GM19395 (cell line): ENCODE data around the gene ATP6V1C2.
"Not testable (repeated sequence)": the region's sequence is repeated elsewhere in the genome, so short reads cannot be mapped to it uniquely, and the experiment has no call there.

Source experiments
- ATAC-seq: cut with Tn5 transposase; IDR thresholded peaks from one replicate; pipeline ENCODE4 v1.9.1; 2021; ENCODE audit warnings: mild to moderate bottlenecking, moderate library complexity; ENCODE audit not compliant: unreplicated experiment

The ATP6V1C2 gene

DNA sequence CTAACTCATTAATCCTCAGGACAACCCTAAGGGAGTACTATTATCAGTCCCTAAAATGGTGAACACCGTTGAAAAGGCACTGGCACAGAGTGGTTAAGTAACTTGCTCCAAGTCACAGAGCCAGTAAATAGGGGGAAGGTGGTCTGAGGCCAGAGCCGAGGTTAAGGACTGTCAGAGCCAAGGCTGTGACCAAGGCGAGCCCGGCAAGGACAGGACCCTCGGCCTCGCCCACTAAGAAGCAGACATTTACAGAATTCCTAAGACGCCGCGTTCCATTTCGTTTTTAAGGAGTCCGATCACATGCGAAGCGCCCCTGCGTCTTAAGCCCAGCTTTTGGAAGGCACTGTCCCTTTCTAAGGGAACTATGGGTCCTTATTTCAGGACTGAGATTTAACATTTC is 90.1 kb downstream of the ATP6V1C2 start:
- ATAC-seq, result peak; percentile 0

DNA sequence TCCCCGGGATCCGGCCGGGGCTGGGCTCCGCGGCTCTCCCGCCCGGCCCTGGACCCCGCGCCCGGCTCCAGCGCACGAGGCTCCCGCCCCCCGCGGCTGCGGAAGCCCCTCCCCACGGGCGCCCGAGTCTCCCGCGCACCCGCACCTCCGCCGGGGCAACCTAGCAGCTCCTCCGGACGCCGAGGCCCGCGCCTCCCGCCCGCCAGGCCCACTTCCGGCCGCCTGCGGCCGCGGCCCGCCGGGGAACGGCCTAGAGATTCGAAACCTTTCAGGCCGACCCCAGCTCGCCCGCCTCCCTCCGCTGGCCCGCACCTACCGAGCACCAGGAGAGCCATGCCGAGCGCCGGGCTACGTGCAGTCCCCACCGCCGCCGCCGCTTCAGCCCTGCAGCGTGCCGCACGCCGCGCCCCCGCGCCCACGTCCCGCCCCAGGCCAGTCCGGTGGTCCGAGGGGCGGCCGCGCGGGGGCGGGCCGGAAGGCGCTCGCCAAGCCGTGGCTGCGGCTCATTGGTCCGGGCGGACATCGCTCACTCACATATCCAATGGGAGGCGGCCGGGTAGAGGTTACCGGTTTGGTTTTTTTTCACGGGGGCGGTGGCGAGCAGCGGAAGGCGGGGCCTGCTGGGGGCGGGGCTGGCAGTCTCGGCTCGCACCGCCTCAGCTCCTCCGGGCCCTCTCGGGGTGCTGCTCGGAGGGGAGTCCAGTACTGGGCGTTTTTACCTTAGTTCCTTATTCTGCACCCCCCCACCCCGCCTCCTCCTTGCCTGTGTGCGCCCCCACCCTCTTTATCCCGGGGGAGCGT is 91.1 kb downstream of the ATP6V1C2 start, which contains the start of gene PDIA6:
PDIA6 (minus strand) TSS at position 424 of the 801 bp plus-strand sequence; CDS start at position 335, 89 bp downstream.
- peak; percentile 81 for ATAC-seq

DNA sequence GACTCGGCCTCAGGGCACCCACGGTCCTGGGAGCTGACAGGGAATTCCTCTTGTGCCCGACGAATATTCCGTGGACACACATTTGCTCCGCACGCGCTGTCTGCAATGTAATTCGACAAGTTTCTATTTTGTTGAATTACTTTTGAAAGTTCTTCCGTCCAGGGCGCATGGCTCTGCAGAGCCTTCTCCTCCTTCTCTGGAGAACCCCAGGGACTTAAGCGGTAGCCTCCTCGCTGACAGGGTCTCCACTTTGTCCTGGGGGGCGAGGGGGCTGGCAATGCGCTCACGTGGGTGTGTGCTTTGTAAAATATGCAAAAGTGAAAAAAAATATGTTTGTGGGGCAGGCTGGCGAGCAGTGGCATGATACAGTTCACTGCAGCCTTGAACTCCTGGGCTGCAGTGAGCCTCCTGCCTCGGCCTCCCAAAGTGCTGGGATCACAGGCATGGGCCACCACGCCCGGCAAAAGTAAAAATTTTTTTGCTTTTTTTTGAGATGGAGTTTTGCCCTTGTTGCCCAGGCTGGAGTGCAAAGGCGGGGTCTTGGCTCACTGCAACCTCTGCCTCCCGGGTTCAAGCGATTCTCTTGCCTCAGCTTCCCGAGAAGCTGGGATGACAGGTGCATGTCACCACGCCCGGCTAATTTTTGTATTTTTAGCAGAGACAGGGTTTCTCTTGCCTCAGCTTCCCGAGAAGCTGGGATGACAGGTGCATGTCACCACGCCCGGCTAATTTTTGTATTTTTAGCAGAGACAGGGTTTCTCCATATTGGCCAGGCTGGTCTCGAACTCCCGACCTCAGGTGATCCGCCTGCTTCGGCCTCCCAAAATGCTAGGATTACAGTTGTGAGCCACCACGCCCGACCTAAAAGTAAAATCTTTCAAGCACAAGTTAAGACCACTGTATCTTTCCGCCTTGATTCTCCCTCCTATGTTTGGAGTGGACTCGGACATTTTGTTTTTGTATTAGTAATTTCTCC is 92.0 kb downstream of the ATP6V1C2 start:
- ATAC-seq, result not testable (repeated sequence)

DNA sequence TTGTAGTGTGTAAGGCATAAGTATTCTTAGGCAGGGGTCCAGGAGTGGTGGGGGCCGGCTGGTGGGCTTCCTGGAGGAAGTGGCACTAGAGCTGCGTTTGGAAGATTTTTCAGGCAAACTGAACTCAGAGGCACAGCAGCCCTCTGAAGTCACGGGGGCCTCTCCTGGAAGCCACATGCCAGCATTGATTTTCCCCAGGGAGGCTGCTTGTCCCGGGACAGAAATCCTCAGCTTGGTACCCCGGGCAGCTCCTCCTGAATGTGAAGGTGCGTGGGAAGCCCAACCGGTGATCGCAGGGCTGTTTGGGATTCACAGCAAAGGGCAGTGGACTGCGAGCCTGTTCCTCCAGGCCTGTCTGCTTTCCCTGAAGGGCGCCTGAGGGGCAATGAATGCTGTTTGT is 92.7 kb downstream of the ATP6V1C2 start:
- no peak for ATAC-seq

DNA sequence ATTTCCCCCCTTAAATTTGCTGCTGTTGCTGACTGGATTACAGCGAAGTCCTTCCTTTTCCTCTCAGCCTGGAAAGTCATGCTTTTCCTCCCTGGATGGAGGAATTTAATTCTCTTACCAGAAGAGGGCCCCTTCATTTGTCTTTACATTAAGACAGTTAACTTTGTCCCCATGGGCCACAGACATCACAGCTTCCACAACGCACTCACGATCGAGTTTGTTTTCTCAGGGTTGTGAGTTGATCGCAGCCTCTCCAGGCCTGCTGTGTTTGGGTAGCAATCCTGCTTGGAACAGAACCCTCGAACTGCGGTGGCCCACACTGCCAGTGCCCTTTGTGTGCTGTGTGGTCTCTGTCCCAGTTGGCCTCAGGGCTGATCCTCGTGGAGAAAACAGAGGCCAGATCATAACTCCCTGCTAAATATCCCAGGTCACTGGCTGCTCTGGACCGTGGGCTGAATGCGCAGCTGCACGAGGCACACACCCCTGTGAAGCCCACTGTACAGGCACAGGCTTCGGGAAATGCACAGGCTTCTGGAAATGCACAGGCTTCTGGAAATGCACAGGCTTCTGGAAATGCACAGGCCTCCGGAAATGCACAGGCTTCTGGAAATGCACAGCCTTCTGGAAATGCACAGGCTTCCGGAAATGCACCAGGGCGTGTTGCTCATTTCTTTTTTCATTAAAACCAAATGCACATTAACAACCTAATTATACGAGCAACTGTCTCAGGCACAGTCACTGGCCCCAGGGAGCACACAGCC is 93.3 kb downstream of the ATP6V1C2 start:
- ATAC-seq, result no peak

DNA sequence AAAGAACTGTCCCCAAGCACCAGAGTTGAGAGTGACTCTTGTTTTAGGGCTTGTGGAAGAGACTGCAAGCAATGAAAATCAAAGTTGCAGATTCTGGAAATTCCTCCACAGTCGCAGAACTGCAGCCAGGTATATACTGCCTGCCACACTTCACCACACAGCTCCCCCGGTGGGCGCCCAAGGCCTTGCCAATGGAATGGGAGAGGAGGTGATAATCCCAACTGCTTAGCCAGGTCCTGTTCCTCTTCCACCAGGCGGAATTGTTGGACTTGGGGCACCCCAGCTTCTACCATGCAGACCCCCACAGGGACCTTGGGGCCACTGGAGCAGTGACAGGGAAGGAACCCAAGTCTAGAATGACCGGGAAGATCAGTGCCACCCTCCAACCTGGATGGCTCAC is 96.0 kb downstream of the ATP6V1C2 start:
- no peak for ATAC-seq

DNA sequence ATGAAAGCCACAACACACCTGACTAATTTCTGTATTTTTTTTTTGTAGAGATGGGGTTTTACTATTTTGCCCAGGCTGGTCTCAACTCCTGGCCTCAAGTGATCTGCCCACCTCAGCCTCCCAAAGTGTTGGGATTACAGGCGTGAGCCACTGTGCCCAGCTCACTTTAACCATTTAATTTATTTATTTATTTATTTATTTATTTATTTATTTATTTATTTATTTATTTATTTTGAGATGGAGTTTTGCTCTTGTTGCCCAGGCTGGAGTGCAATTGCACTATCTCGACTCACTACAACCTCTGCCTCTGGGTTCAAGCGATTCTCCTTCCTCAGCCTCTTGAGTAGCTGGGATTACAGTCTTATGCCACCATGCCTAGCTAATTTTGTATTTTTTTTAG is 96.9 kb downstream of the ATP6V1C2 start:
- not testable (repeated sequence) for ATAC-seq

DNA sequence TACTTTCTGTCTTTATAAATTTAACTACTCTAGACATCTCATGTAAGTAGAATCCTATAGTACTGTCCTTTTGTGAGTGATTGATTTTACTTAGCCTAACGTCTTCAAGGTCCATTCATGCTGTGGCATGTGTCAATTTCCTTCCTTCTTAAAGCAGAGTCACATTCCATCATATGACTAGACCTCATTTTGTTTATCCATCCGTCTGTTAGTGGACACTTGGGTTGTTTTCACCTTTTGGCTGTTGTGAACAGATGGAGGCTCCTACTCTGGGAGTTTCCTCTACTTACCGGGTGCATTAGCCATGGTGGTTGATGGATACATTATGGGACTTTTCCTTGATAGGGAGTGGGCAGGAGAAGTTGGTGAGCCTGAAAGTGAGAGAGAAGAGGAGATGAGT is 97.6 kb downstream of the ATP6V1C2 start:
- no peak for ATAC-seq

DNA sequence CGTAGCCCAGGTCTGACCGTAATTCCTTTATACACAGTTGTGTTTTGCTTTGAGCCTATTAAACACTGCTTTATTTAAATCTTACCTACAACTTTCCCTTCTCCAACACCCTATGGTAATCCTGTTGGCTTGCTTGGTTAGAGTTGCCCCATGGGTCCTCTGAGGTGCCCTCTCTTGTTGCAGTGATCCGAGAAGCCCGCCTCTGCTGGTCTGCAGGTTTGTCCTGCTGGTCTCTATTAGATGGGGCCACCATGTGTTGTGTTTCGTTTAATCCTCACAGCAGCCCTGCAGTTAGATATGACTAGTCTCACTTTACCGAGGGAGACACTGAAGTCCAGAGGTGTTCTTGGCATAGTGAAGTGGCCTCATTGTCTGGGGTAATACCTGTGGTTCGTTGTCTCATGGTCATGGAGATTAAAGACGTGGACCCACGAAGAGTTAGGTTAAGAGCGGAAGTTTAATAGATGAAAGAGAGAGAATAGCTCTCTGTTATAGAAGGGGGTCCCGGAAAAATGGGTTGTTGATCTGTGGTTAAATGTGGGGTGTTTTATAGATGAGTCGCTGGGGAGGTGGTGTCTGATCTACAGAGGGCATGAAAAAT is 98.4 kb downstream of the ATP6V1C2 start:
- ATAC-seq, result no peak

DNA sequence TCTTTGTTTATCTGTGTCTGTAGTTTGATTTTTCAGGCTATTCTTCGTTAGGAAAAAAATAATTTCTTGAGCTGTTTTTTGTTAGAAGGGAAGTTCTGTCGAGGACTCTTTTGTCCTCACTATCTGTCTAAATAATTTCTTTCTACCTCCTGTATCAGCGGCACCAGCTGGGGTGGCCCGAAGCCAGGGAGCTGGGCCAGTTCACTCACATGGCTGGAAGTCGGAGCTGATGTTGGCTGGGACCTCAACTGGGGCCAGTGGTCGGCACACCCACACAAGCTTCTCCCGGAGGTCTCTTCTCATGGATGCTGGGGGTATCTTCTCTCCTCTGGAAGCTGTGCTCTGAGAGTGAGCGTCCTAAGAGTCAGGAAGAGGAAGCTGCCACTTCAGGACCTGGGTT is 99.1 kb downstream of the ATP6V1C2 start:
- ATAC-seq, result no peak

DNA sequence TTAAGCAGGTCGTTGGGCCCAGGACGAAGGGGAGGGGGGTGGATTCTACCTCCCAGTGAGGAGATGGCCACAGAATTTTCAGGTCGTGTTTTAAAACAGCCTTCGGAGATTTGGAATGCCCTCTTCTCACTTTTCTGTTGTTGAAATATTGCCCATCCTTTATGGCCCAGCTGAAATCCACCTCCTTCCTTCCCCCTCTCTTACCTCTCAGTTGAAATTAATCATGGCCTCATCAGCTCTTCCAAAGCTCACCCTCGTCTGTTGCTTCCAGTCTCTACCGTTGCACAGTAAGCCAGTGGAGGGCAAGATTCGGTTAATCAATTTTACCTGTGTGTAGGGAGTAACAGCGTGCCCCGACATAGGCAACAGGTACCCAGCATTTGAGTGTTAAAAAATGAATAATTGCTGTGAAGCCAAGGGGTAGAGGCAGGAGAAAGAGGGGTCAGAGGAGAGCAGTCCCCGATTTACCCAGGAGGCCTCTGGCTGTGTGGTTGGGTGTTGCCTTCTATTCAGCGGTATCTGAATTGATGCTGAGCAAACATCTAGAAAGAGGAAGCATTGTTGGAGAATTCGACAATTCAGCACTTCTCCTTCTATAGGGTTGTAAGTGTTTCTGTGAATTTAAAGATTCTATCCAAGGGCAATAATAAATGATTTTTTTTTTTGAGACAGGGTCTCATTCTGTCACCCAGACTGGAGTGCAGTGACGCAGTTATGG is 99.7 kb downstream of the ATP6V1C2 start:
- ATAC-seq, result no peak

DNA sequence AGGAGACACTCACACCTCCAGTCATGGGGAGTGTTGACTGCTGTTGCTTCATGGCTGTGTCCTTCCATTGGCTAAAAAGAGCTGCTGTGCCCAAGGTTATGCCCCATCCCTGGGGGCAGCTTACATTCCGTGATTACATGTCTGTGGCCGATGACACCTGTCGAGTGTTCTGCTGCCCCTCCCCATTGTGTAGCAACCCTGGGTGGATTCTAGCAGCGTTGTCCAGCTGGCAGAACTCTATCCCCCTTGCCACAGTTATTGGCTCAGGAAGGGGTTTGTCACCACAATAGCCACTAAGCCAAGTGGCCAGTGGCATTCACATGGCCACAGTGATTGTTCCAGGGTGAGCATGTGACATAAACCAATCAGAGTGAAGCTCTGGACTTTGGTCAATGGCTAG is 102.8 kb downstream of the ATP6V1C2 start:
- no peak for ATAC-seq

DNA sequence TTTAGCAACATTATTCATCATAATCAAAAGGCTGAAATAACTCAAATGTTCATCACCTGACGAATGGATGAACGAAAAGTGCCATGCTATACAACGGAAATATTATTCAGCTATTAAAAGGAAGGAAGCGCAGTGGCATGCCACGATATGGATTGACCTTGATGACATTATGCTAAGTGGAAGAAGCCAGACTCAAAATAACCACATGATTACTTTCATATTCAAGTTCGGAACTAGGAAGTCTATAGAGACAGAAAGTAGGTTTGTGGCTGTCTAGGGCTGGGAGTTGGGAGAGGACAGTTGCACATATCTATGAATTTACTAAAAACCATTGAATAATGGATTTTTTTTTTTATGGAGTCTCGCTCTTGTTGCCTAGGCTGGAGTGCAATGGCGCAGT is 104.6 kb downstream of the ATP6V1C2 start:
- ATAC-seq, result no peak

DNA sequence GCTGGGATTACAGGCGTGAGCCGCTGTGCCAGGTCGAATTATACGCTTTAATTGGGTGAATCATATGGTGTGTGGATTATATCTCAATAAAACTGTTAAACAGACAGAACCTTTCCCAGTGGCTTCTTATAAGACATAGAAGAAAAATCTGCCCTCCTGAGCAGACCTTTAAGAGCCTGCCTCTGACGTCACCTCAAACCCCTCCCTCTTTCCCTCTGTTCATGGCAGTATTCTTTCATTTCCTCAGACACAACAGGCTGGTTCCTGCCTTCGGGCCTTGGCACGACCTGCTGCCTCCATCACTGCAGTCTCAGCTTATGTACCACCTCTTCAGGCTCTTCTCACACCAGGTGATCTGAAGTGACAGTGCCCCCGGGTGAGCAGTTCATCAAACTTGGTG is 105.2 kb downstream of the ATP6V1C2 start:
- no peak for ATAC-seq

DNA sequence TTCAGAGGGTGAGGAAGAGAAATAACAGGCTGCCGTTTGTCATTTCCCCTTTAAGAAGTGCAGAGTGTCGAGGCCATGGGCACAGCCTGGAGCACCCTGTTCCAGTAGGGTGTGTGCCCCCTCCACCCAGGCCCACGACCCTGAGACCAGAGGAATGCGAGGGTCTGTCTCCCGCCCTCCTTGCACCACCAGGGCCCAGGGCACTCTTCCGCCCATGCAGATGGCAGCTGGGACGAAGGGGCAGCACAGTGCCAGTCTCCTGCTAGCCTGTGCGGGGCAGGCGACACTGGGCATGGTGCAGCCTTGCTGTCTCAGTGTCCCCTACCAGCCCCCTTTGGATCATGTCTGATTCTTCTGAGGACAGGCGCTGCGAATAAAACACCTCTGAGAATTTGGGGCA is 106.9 kb downstream of the ATP6V1C2 start:
- no peak for ATAC-seq

DNA sequence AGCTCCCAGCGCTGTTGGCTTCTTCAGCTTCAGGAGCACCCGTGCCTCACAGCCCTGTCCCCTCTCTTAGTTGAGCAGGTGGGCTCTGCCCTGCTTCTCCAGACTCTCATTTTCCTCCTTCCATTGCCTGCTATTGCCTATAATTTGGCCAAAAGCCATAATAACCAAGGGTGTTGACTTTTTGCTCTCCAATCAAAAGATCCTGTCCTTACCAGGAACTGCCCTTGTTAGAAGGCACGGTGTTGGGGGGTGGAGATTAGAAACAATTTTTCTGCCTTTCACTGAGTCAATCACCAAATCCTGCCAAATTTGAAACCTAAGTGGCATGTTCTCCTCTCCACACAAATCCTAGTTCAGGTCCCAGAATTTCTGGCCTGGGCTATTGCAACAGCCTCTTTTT is 107.9 kb downstream of the ATP6V1C2 start:
- ATAC-seq, result no peak

DNA sequence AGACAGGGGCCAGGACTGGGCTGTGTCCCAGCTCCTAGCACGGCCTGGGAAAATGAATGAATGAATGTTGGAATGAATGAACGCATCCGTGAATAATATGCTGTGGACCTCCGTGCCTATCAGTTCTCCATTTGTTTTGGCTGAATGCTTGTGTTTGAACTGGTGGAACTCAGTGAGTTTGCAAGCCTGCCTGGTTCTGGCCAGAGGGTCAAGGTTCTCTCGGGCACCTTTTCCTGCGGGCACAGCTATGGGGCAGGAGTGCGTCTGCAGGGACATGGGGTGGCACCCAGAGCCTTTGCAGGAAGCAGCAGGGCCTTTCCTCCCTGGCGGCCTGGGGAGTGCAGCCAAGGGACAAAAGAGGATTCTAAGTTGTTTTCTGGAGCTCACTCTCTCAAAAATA is 108.8 kb downstream of the ATP6V1C2 start:
- ATAC-seq, result no peak

DNA sequence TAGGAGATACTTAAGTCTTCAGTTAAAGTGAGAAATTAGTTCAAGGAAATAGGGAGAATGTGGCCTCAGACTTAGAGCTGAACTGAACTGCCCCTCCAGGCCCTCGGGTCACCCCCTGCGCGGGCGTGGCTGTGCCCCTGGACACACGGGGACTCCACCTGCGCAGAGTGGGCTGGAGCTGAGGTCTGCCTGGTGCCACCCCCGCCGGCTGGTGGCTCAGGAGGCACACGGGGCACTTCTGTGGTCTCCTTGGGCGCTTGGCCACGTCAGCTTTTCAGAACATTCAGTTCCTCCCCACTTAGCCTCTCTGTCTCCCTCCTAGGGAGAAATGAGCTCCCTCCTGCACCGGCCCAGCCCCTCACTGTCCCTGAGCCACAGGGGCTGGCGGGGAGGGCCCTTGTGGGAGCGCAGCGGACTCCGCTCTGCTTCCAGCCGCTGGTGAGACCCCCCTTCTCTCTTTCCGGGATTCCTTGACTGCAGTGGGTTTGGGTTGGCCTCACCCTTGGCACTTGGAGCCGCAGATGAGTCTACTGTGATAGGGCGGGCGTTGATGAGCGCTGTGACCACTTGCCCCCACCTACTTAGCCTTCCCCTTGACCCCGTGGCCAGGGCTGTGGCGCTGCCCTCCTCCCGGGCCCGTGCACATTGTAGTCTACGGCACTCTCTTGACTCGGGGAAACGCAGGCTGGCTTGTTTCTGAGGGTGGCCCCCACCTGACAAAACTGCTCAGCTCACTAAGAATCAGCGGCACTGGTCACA is 109.4 kb downstream of the ATP6V1C2 start:
- ATAC-seq, result no peak

DNA sequence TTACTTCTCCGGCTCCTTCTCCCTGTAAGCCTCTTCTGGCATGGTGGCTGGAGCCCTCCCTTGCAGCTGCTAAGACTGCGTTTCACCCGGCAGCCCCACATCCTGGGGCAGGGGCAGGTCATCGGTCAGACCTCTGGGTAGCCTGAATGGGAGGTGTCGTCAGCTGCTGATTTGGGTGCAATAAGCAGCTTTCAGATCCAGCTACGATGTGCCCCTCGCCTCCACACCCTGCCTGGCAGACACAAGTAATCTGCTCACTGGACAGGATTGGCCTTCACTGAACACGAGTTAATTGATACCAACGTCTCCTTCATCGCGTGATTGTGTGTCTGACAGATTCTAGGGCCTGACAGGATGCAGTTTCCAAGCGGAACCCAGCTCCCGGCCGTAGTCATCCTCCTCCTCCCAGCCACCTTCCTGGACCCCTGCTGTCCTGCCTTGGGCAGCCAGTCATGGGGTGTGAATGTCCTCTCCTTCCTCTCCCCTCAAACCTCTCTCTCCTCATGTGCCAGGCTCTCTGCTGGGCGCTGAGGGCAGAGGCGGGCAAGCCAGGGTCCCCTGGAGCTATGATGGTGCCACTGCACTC is 110.1 kb downstream of the ATP6V1C2 start:
- ATAC-seq, result no peak
